ENCODE data around the gene SFR1.

- TF ChIP-seq CTCF (IDR thresholded peaks at IDR 0.05; ENCODE audit: low read length) (no peak), EZH2 (IDR thresholded peaks at IDR 0.05; ENCODE audit: borderline replicate concordance, low read length) (no peak)
These were observed 24.9 kb downstream of the SFR1 start for GRCh38 chr10:104146882-104147281.
